HEK293 (cell line): ENCODE results near the gene PPIE.

Source experiments
- CTCF ChIA-PET: fragments of 350-600 bp; formaldehyde crosslinking; extraction: SDS; loops from one replicate; lab custom pipeline; 2021; ENCODE audit warnings: antibody characterized with exemption; lab: Yijun Ruan, JAX
- POLR2A ChIA-PET: fragments of 300-600 bp; formaldehyde crosslinking; extraction: SDS; loops from one replicate; lab custom pipeline; 2020; ENCODE audit warnings: antibody characterized with exemption, inconsistent platforms; lab: Yijun Ruan, JAX
- H3K27ac ChIP-seq: fragments of 200-500 bp; sonication (Bioruptor generic); 2 replicates; pipeline ENCODE4 v1.5.1; 2014; ENCODE audit warnings: low read depth, low read length, control low read depth, inconsistent platforms; ENCODE audit errors: extremely low read depth
- H3K36me3 ChIP-seq, 2 experiments: fragments of 200-500 bp in 1 of 2; sonication (Bioruptor generic) in 1 of 2; 1 replicate in 1 of 2; 2 replicates in 1 of 2; pipeline ENCODE4 v1.5.1; 2014 to 2017; ENCODE audit warnings: inconsistent platforms in 2 of 2, low read length in 2 of 2; ENCODE audit not compliant: control insufficient read depth in 2 of 2, insufficient read depth in 1 of 2
- H3K4me1 ChIP-seq: fragments of 200-500 bp; sonication (Bioruptor generic); 2 replicates; pipeline ENCODE4 v1.5.1; 2014; ENCODE audit warnings: mild to moderate bottlenecking, low read length, inconsistent platforms; ENCODE audit not compliant: control insufficient read depth, insufficient read depth
- H3K4me3 ChIP-seq: 2 replicates; pipeline ENCODE4 v1.5.1; 2011; ENCODE audit warnings: low read depth, mild to moderate bottlenecking, control low read depth, low read length, moderate library complexity
- H3K9me3 ChIP-seq: fragments of 200-500 bp; sonication (Bioruptor generic); 2 replicates; pipeline ENCODE4 v1.5.1; 2014; ENCODE audit warnings: low read depth, low read length, inconsistent platforms; ENCODE audit not compliant: control insufficient read depth, insufficient read depth
- ZNF302 ChIP-seq: fragments of 450-650 bp; formaldehyde crosslinking; IDR thresholded peaks from 2 replicates; pipeline ENCODE4 v1.5.1; 2016; ENCODE audit warnings: missing biosample characterization, missing genetic modification characterization, low read depth

Gene PPIE

GRCh38 chr1:39812913-39813312, 74.2 kb downstream of the PPIE start:
- H3K9me3 ChIP-seq, result no peaks in the 10 kb centered on the region
- POLR2A ChIA-PET, result no interaction called here
- H3K4me1 ChIP-seq, result no peaks in the 10 kb centered on the region
- TF ChIP-seq ZNF302 (tag by site-specific recombination), result no peak
- H3K27ac ChIP-seq, result no peak overlapping the region
- H3K4me3 ChIP-seq, result no peak overlapping the region
- CTCF ChIA-PET, result interaction anchor here (1.0 kb wide), 1 partner anchor 107 kb away, joined by 3 read pairs; no protein-coding TSS in a partner anchor
- no peaks in the 10 kb centered on the region for H3K36me3 ChIP-seq
